Fibroblast of mammary gland (primary cell): Measurements from ENCODE around the gene TCN2.

Experiments used
- DNase-seq: peaks from one replicate; pipeline ENCODE4 v3.0.0-alpha.2; 2010; ENCODE audit warnings: low read depth
- H3K4me3 ChIP-seq: 2 replicates; pipeline ENCODE4 v1.5.1; 2011; ENCODE audit warnings: low read depth, mild to moderate bottlenecking, low read length, moderate library complexity; ENCODE audit not compliant: control insufficient read depth
- TF ChIP-seq, protein P1 (sequence below): conservative IDR thresholded peaks from 2 replicates; pipeline ENCODE4 v1.5.1; 2011; ENCODE audit warnings: low read depth, low read length, inconsistent platforms; ENCODE audit not compliant: control insufficient read depth, insufficient read depth

The TCN2 gene

DNA sequence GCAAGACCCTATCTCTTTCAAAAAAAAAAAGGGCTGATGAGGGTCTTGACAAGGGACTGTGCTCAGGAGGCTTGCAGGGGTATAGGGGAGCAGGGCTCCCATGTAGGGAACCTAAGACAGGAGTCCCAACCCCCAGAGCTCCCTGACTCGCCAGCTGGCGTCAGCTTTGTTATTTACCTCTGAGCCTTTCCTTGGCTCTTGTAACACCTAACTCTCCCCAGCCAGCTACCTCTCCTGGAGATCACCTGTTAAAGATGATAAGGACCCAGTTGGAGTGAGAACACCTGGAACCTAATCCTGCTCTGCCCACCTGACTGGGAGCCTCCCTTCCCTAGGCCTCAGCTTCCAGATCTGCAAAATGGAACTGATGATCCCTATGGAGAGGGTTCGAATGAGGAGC lies 41.9 kb downstream of the TCN2 start:
- no peak overlapping the region for H3K4me3 ChIP-seq
- TF ChIP-seq, protein P1, sequence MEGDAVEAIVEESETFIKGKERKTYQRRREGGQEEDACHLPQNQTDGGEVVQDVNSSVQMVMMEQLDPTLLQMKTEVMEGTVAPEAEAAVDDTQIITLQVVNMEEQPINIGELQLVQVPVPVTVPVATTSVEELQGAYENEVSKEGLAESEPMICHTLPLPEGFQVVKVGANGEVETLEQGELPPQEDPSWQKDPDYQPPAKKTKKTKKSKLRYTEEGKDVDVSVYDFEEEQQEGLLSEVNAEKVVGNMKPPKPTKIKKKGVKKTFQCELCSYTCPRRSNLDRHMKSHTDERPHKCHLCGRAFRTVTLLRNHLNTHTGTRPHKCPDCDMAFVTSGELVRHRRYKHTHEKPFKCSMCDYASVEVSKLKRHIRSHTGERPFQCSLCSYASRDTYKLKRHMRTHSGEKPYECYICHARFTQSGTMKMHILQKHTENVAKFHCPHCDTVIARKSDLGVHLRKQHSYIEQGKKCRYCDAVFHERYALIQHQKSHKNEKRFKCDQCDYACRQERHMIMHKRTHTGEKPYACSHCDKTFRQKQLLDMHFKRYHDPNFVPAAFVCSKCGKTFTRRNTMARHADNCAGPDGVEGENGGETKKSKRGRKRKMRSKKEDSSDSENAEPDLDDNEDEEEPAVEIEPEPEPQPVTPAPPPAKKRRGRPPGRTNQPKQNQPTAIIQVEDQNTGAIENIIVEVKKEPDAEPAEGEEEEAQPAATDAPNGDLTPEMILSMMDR: no peak
- DNase-seq: no peak

DNA sequence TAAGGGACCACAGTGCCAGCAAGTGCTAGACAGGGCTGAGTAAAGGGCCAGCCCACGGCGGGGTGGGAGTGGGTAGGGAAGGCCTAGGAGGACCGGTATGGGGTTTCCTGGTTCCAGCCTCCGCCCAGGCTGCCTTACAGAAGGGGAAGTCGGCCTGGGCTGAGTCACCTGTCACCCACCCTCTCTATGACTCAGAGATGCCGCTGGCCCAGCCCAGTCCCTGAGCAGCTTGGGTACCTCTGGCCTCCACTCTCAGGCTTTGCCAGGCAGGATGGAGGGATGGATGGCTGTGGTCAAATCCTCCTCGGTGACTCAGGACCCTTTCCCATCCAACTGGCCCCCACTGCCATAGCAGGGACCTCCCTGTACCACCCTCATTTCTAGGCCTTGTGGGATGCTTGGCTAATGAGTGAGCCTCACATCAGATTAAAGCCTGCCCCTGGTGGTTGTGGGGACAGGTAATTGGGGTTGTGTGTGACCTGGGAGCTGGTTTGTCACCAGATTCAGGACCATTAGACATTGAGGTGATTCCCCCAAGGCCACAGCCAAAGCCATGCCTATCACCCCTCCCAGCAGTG lies 42.5 kb downstream of the TCN2 start:
- no peak overlapping the region for H3K4me3 ChIP-seq
- DNase-seq: peak; percentile 87
- TF ChIP-seq, protein P1: peak; percentile 16

DNA sequence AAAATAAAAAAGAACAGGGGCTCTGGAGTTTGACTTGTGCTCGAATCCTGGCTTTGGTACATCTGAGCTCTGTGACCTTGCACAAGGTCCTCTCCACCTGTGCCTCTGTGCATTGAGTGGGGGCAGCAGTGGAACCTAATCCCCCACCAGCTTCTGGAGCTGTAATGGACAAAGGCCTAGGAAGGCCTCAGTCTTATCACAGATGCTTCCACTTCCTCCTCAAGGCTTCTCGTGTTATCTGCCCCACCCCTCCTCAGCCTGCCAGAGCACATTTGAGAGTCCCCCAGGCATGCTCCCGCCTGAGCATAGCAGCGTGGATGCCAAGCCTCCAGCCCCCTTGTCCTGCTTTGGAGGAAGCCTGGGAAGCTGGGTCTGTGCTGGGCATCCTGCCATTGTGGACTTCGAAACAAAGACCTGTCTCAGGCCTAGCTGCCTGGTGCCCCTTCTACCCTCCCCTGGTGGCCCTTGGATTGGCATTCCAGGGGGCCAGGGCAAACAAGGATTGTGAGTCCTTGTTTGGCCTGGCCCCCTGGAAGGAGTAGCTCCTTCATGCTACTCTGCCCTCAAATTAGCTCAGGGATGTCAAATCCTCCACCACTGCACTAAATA lies 43.6 kb downstream of the TCN2 start:
- H3K4me3 ChIP-seq: no peak overlapping the region
- no peak for DNase-seq
- TF ChIP-seq, protein P1: no peak

DNA sequence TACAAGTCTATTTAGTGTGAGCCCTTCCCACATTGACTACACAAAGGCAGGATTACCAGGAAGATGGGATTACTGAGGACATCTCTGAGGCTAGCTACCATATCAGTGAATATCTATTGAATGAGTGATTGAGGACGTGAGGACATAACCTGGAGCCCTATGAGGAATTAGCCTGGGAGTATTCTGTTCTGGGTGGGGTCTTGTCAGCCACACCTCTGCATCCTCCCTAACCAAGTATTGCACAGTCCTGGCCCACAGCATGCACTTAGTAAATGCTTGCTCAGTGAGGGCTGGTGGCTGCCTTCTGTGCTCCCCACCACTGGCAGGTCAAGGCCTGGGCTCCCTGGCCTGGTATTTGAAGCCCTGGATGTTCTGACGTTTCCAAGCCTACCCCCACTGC lies 45.9 kb downstream of the TCN2 start:
- DNase-seq: no peak
- TF ChIP-seq, protein P1: no peak
- H3K4me3 ChIP-seq: no peak overlapping the region

DNA sequence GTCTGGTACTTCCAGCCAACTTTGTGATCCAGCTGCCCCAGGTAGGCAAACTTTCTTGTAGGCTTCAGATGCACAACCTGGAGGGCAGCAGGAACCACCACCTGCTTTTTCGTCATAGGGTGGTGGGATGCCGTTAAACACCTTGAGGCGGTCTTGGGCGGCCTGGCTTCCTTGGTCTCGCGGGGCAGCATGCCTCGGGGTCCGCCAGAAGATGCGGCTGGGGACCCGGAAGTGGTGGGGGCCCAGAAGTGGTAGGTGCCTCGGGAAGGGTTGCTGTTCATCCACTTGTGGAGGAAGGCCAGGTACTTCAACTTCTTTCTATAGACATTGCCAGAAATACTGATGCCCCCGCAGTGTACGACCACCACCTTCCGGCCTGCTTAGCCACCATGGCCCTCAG lies 47.4 kb downstream of the TCN2 start:
- TF ChIP-seq, protein P1: no peak
- no peak overlapping the region for H3K4me3 ChIP-seq
- DNase-seq: no peak

DNA sequence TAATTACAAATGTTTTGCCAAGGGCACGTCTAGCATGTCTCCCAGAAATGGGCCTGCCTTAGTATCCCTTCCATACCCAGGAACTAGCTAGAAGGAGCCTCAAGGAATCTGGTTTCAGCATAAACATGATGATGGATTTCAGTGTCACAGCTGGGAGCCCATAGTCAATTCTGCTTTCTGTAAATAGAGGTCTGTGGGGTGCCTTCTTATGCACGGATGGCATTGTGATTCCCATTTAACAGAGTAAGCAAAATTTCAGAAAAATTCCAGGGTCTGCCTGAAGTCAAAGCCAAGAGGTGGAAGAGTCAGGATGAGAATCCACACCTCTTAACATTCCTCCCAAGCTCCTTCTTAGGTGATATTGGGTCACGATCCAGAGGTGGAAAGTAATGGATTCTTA lies 48.6 kb downstream of the TCN2 start:
- no peak overlapping the region for H3K4me3 ChIP-seq
- DNase-seq: no peak
- TF ChIP-seq, protein P1: no peak
